ENCODE measurements around the gene ELMOD3. TPM values are rescaled to one million over a fixed set of nuclear protein-coding genes. Genes with fewer than 3 reads are reported as not detected.

ELMOD3 gene
- polyA plus RNA-seq, 3 donors = 6.1 to 53.3 (median 7.2) TPM

DNA sequence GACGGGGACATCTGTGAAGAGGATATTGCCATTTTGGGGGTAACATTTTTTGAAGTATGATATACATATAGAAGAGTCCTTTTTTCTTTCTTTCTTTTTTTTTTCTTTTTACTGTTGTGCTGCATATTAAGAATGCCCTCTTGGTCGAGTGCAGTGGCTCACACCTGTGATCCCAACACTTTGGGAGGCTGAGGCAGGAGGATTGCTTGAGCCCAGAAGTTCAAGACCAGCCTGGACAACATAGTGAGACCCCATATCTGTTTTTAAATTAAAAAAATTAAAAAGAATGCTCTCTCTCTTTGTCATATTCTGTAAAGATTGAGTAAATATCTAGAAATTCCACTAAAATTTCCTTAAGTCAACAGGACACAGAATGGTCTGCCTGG lies 67.5 kb downstream of the ELMOD3 start:
- Histone ChIP-seq H3K36me3 (replicated peaks in 1 of 2; ENCODE audit: control insufficient read depth in 1 of 2, insufficient read depth in 2 of 2, low read length in 2 of 2) (no peaks in the 10 kb centered on the region), H3K9ac (ENCODE audit: insufficient read depth, low read length, poor library complexity, severe bottlenecking) (no peak overlapping the region), H3K4me2 (replicated peaks; ENCODE audit: extremely low read depth, low read length, poor library complexity, severe bottlenecking) (no peak overlapping the region), H4K20me1 (ENCODE audit: insufficient read depth, low read length) (no peaks in the 10 kb centered on the region), H3K4me1 (ENCODE audit: control insufficient read depth in 1 of 2, insufficient read depth in 2 of 2, low read length in 2 of 2) (peaks cover 32 to 45% of the 10 kb centered on the region in 2 donors), H3K27me3 (ENCODE audit: control insufficient read depth in 2 of 2, insufficient read depth in 2 of 2, low read length in 2 of 2) (no peaks in the 10 kb centered on the region), H3K4me3 (replicated peaks in 1 of 3; ENCODE audit: low read depth in 2 of 3, low read length in 3 of 3) (no peak overlapping the region), H3K79me2 (ENCODE audit: insufficient read depth, low read length) (peaks cover 8% of the 10 kb centered on the region), H3K9me3 (replicated peaks in 1 of 2; ENCODE audit: control insufficient read depth in 1 of 2, insufficient read depth in 1 of 2, low read length in 2 of 2) (no peaks in the 10 kb centered on the region), H2AFZ (ENCODE audit: insufficient read depth, low read depth, low read length, poor library complexity, severe bottlenecking) (no peak overlapping the region), H3K27ac (ENCODE audit: low read depth in 1 of 2, low read length in 2 of 2) (no peak overlapping the region)
- Mint-ChIP-seq H3K4me3 (no peak overlapping the region), H3K36me3 (peaks cover 1 to 4% of the 10 kb centered on the region in 2 donors), H3K27me3 (ENCODE audit: low read depth in 3 of 3) (peaks cover 0 to 3% (median 0%) of the 10 kb centered on the region in 3 donors), H3K4me1 (peaks cover 42% of the 10 kb centered on the region), H3K9me3 (peaks cover 0 to 2% (median 0%) of the 10 kb centered on the region in 7 donors), H3K27ac (peak overlapping the region in 2 of 7 donors; percentile 88 to 94)
- TF ChIP-seq, protein P1, sequence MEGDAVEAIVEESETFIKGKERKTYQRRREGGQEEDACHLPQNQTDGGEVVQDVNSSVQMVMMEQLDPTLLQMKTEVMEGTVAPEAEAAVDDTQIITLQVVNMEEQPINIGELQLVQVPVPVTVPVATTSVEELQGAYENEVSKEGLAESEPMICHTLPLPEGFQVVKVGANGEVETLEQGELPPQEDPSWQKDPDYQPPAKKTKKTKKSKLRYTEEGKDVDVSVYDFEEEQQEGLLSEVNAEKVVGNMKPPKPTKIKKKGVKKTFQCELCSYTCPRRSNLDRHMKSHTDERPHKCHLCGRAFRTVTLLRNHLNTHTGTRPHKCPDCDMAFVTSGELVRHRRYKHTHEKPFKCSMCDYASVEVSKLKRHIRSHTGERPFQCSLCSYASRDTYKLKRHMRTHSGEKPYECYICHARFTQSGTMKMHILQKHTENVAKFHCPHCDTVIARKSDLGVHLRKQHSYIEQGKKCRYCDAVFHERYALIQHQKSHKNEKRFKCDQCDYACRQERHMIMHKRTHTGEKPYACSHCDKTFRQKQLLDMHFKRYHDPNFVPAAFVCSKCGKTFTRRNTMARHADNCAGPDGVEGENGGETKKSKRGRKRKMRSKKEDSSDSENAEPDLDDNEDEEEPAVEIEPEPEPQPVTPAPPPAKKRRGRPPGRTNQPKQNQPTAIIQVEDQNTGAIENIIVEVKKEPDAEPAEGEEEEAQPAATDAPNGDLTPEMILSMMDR (IDR thresholded peaks at IDR 0.05) = no peak
- intact Hi-C loops (cut with micrococcal nuclease) = loop anchor here in 1 of 2 donors (5.0 kb wide), 1 partner anchor 115 kb away; the partner anchor contains the start of gene MAT2A
- no CpG with 5 or more reads among the region's 2 CpGs for WGBS (ENCODE audit: insufficient coverage)
- no peak for DNase-seq

DNA sequence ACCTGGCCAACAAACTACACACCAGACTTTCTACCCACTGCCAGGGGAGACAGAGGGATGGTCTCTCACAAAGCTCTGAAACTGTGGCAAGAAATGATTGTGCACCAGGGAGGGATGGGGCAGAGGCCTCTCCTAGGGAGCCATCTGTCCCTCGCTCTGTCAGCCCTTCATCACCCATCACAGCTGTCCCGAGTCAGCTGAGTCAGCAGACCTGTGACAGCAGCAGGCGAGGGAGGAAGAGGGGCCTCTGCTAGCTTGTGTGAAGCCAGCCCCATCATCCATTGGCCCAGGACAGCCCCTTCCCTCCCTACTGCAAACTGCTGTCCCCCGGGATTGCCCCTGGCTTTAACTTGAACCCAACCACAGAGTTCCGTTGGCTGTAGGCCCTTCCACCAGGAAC lies 69.0 kb downstream of the ELMOD3 start:
- Histone ChIP-seq H3K4me1 (ENCODE audit: control insufficient read depth in 1 of 2, insufficient read depth in 2 of 2, low read length in 2 of 2) (peaks cover 39 to 47% of the 10 kb centered on the region in 2 donors), H3K27ac (ENCODE audit: low read depth in 1 of 2, low read length in 2 of 2) (no peak overlapping the region), H3K36me3 (replicated peaks in 1 of 2; ENCODE audit: control insufficient read depth in 1 of 2, insufficient read depth in 2 of 2, low read length in 2 of 2) (no peaks in the 10 kb centered on the region), H3K9ac (ENCODE audit: insufficient read depth, low read length, poor library complexity, severe bottlenecking) (no peak overlapping the region), H3K27me3 (ENCODE audit: control insufficient read depth in 2 of 2, insufficient read depth in 2 of 2, low read length in 2 of 2) (no peaks in the 10 kb centered on the region), H3K9me3 (replicated peaks in 1 of 2; ENCODE audit: control insufficient read depth in 1 of 2, insufficient read depth in 1 of 2, low read length in 2 of 2) (no peaks in the 10 kb centered on the region), H3K4me2 (replicated peaks; ENCODE audit: extremely low read depth, low read length, poor library complexity, severe bottlenecking) (no peak overlapping the region), H4K20me1 (ENCODE audit: insufficient read depth, low read length) (no peaks in the 10 kb centered on the region), H3K79me2 (ENCODE audit: insufficient read depth, low read length) (peaks cover 8% of the 10 kb centered on the region), H3K4me3 (replicated peaks in 1 of 3; ENCODE audit: low read depth in 2 of 3, low read length in 3 of 3) (no peak overlapping the region), H2AFZ (ENCODE audit: insufficient read depth, low read depth, low read length, poor library complexity, severe bottlenecking) (peak overlapping the region; percentile 3)
- intact Hi-C loops (cut with micrococcal nuclease) = loop anchor here in 1 of 2 donors (5.0 kb wide), 1 partner anchor 114 kb away; the partner anchor contains the start of gene MAT2A
- no peak for DNase-seq
- H3K27ac Mint-ChIP-seq = peak overlapping the region in 1 of 7 donors; percentile 40
- peaks cover 0 to 3% (median 0%) of the 10 kb centered on the region in 3 donors for H3K27me3 Mint-ChIP-seq (ENCODE audit: low read depth in 3 of 3)
- H3K4me3 Mint-ChIP-seq = no peak overlapping the region
- 53% methylated on average over 4 of the region's 5 CpGs for WGBS (ENCODE audit: insufficient coverage)
- H3K36me3 Mint-ChIP-seq = peaks cover 1 to 4% of the 10 kb centered on the region in 2 donors
- H3K4me1 Mint-ChIP-seq = peaks cover 51% of the 10 kb centered on the region
- TF ChIP-seq, protein P1 (IDR thresholded peaks at IDR 0.05) = no peak
- H3K9me3 Mint-ChIP-seq = peaks cover 0 to 1% (median 0%) of the 10 kb centered on the region in 7 donors
